ENCODE results near the gene SGMS1. TPM values are rescaled to one million over a fixed set of nuclear protein-coding genes. Genes with fewer than 3 reads are reported as not detected.

SGMS1 gene
- total and polyA plus RNA-seq, 4 experiments from 2014 or later = 10.0 to 33.0 (median 20.3) TPM

DNA sequence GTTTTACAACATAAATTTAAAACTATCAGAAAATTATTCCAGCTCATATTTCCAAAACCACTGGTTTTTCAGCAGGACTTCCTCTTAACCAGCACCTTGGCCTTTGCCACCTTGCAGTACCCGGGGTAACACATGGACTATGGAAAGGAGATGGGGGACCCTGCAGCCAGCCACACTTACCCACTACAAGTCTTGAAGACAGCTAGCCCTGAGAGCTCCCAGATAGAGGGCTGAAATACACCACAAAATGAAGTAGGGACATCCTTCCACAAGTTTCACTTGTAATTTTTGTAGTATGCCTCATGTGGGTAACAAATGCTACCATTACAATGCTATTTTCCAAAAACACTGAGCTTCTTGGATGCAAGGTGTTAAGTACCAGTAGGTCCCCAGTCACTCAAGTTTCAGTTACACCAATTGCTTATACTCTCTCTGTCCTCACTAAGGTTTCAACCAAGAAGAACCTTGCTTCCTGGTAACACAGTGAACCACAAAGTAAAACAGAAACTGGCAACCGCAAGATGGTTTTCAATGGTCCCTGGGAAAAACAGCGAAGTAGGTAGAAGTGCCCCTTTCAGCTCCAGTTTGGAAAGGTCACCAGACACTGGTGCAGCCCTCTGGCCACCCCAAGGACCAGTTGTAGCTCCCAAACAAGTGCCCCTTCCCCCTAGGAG, 110.9 kb downstream of the SGMS1 start:
- peak; percentile 30 to 60 (median 50) for DNase-seq
- Histone ChIP-seq H3K27me3 (ENCODE audit: insufficient read depth, low read length) (no peaks in the 10 kb centered on the region), H3K4me1 (ENCODE audit: insufficient read depth, low read length) (peaks cover 58% of the 10 kb centered on the region), H3K36me3 (ENCODE audit: insufficient read depth, low read length) (no peaks in the 10 kb centered on the region), H3K9me3 (ENCODE audit: control insufficient read depth in 1 of 2, low read length in 2 of 2) (no peaks in the 10 kb centered on the region), H3K4me3 (ENCODE audit: low read length in 2 of 2) (peak overlapping the region in 1 of 2 donors; percentile 36), H3K27ac (ENCODE audit: low read depth, low read length) (no peak overlapping the region)
- intact Hi-C loops (cut with micrococcal nuclease) = no loop called here
- Mint-ChIP-seq H3K4me1 (peaks cover 60 to 89% (median 76%) of the 10 kb centered on the region in 4 donors), H3K4me3 (peak overlapping the region; percentile 5 to 82 (median 76)), H3K36me3 (peaks cover 8 to 9% of the 10 kb centered on the region in 2 donors), H3K27me3 (no peaks in the 10 kb centered on the region), H3K9me3 (no peaks in the 10 kb centered on the region), H3K27ac (peak overlapping the region; percentile 54 to 93 (median 84))
- ChIA-PET CTCF (ENCODE audit: partially characterized antibody) (interaction anchor here (0.6 to 1.6 kb wide), 5 partner anchors 8 to 31 kb away, joined by 3 to 6 read pairs (median 3); no protein-coding TSS in a partner anchor), POLR2A (ENCODE audit: partially characterized antibody) (interaction anchor here (1.5 to 2.3 kb wide), 3 partner anchors 9 to 112 kb away, joined by 5 to 11 read pairs (median 8); no protein-coding TSS in a partner anchor)

DNA sequence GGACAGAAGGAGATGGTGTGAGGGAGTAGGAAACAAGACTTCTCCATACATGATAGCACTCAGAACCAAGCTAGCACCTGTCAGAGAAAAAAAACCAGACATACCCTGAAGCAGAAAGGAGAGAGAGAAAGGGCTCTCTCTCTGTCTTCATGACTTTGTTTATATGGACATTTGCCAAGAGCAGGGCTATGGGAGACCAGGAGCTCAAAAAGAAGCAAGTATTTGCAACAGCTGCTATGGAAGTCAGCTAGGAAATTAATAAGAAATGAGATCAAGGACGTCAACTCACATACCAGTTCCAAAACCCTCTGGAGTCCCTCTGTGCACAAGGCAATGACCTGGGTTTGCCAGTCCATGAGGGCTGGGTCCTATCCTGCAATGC, 111.6 kb downstream of the SGMS1 start:
- H3K9me3 ChIP-seq (ENCODE audit: control insufficient read depth in 1 of 2, low read length in 2 of 2) = no peaks in the 10 kb centered on the region
- no peaks in the 10 kb centered on the region for H3K27me3 ChIP-seq (ENCODE audit: insufficient read depth, low read length)
- ChIA-PET CTCF (ENCODE audit: partially characterized antibody) (interaction anchor here (0.6 to 1.6 kb wide), 4 partner anchors 9 to 32 kb away, joined by 3 to 6 read pairs (median 4); no protein-coding TSS in a partner anchor), POLR2A (ENCODE audit: partially characterized antibody) (interaction anchor here (0.6 to 2.3 kb wide), 4 partner anchors 9 to 110 kb away, joined by 3 to 11 read pairs (median 4); no protein-coding TSS in a partner anchor)
- no peak overlapping the region for H3K4me3 ChIP-seq (ENCODE audit: low read length in 2 of 2)
- H3K36me3 ChIP-seq (ENCODE audit: insufficient read depth, low read length) = no peaks in the 10 kb centered on the region
- peaks cover 61 to 90% (median 75%) of the 10 kb centered on the region in 4 donors for H3K4me1 Mint-ChIP-seq
- H3K27me3 Mint-ChIP-seq = no peaks in the 10 kb centered on the region
- intact Hi-C loops (cut with micrococcal nuclease) = no loop called here
- DNase-seq = no peak
- peaks cover 62% of the 10 kb centered on the region for H3K4me1 ChIP-seq (ENCODE audit: insufficient read depth, low read length)
- no peak overlapping the region for H3K27ac ChIP-seq (ENCODE audit: low read depth, low read length)
- H3K36me3 Mint-ChIP-seq = peaks cover 2 to 6% of the 10 kb centered on the region in 2 donors
- peak overlapping the region in 7 of 8 donors; percentile 5 to 82 (median 32) for H3K4me3 Mint-ChIP-seq
- H3K9me3 Mint-ChIP-seq = no peaks in the 10 kb centered on the region
- peak overlapping the region; percentile 1 to 84 (median 54) for H3K27ac Mint-ChIP-seq

DNA sequence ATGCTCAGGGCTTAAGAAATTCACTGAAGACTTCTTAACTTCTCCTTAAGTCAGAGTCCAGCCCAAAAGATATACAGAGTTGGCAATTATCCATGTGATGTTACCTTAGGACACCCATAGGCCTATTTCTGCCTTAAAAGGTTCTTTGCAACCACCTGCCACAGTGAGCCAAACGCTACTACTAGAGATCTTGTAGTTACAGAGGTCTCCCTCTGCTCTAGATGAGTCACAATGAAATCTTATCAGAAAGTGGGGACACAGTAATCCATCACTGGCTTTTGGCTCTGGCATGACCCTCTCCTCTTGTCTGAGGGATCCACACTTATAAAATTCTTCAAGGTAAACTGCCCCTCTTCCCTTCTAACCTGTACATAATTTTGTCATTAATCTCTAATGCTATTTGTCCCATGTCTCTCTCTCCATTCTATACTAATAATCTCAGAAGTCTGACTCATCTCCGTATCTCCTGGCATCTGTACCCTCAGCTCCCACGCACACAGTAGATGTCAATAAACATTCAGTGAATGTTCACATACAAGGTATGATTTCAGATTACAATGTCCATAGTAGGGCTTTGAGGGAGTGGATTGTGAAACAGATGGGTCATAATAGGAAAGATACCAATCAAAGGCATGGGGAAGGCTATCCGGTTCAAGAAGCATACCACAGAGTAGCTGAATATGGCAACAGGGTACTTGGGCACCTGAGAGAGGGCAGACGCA, 112.1 kb downstream of the SGMS1 start:
- ChIA-PET POLR2A (ENCODE audit: partially characterized antibody) (interaction anchor here (0.6 to 2.3 kb wide), 5 partner anchors 10 to 110 kb away, joined by 3 to 11 read pairs (median 4); no protein-coding TSS in a partner anchor), CTCF (ENCODE audit: partially characterized antibody) (interaction anchor here (1.3 to 1.6 kb wide), 2 partner anchors 9 to 32 kb away, joined by 4 to 6 read pairs; no protein-coding TSS in a partner anchor)
- Mint-ChIP-seq H3K27ac (peak overlapping the region; percentile 1 to 84 (median 47)), H3K4me1 (peaks cover 61 to 86% (median 73%) of the 10 kb centered on the region in 4 donors), H3K36me3 (peaks cover 0 to under 1% of the 10 kb centered on the region in 2 donors), H3K4me3 (peak overlapping the region in 7 of 8 donors; percentile 4 to 82 (median 32)), H3K9me3 (no peaks in the 10 kb centered on the region), H3K27me3 (no peaks in the 10 kb centered on the region)
- no peak overlapping the region for H3K4me3 ChIP-seq (ENCODE audit: low read length in 2 of 2)
- H3K4me1 ChIP-seq (ENCODE audit: insufficient read depth, low read length) = peaks cover 64% of the 10 kb centered on the region
- no peaks in the 10 kb centered on the region for H3K9me3 ChIP-seq (ENCODE audit: control insufficient read depth in 1 of 2, low read length in 2 of 2)
- peak in 1 of 5 donors; percentile 46 for DNase-seq
- H3K36me3 ChIP-seq (ENCODE audit: insufficient read depth, low read length) = no peaks in the 10 kb centered on the region
- H3K27ac ChIP-seq (ENCODE audit: low read depth, low read length) = no peak overlapping the region
- H3K27me3 ChIP-seq (ENCODE audit: insufficient read depth, low read length) = no peaks in the 10 kb centered on the region
- intact Hi-C loops (cut with micrococcal nuclease) = no loop called here

DNA sequence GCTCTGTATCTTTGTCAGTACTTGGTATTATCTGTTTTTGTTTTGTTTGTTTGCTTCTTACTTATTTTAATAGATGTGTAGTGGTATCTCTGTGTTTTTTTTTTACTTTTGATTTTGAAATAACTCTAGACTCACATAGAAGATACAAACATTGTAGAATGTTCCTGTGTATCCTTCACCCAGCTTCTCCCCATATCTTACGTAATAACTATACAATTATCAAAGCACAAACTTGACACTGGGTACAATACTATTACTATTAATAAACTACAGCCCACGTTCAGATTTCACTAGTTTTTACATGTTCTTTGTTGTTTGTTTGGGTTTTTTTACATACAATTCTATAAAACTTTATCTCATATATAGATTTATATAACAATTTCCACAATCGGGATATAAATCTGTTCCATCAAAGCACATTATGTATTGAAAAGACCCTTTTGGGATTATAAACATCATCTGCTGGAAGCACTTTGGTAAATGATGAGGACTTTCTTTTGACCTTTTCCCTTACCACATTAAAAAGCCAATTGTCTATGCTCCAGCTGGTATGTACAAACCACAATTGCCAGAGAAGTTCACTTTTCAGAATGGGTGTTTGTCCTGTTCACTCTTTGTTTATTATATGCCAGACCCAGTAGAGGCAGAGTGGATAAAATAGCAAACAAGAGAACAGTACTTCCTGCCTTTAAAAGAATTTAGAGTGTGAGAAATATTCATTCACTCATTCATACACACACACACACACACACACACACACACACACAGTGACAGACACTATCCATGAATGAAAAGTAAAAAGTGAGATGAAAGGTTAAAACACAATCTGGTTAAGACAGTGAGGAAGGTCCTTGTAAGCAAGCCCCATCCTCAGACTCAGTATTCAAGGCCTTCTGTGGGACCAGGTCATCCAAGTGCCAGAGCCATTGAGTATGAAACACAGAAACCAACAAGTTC, 113.0 kb downstream of the SGMS1 start:
- intact Hi-C loops (cut with micrococcal nuclease) = no loop called here
- Histone ChIP-seq H3K9me3 (ENCODE audit: control insufficient read depth in 1 of 2, low read length in 2 of 2) (no peaks in the 10 kb centered on the region), H3K27me3 (ENCODE audit: insufficient read depth, low read length) (no peaks in the 10 kb centered on the region), H3K4me1 (ENCODE audit: insufficient read depth, low read length) (peaks cover 65% of the 10 kb centered on the region), H3K4me3 (ENCODE audit: low read length in 2 of 2) (no peak overlapping the region), H3K27ac (ENCODE audit: low read depth, low read length) (no peak overlapping the region), H3K36me3 (ENCODE audit: insufficient read depth, low read length) (no peaks in the 10 kb centered on the region)
- no peak for DNase-seq
- Mint-ChIP-seq H3K27ac (peak overlapping the region in 6 of 7 donors; percentile 19 to 83 (median 43)), H3K4me3 (peak overlapping the region in 2 of 8 donors; percentile 35 to 59), H3K27me3 (no peaks in the 10 kb centered on the region), H3K36me3 (no peaks in the 10 kb centered on the region), H3K9me3 (no peaks in the 10 kb centered on the region), H3K4me1 (peaks cover 60 to 89% (median 76%) of the 10 kb centered on the region in 4 donors)
- ChIA-PET POLR2A (ENCODE audit: partially characterized antibody) (no interaction called here), CTCF (ENCODE audit: partially characterized antibody) (no interaction called here)

DNA sequence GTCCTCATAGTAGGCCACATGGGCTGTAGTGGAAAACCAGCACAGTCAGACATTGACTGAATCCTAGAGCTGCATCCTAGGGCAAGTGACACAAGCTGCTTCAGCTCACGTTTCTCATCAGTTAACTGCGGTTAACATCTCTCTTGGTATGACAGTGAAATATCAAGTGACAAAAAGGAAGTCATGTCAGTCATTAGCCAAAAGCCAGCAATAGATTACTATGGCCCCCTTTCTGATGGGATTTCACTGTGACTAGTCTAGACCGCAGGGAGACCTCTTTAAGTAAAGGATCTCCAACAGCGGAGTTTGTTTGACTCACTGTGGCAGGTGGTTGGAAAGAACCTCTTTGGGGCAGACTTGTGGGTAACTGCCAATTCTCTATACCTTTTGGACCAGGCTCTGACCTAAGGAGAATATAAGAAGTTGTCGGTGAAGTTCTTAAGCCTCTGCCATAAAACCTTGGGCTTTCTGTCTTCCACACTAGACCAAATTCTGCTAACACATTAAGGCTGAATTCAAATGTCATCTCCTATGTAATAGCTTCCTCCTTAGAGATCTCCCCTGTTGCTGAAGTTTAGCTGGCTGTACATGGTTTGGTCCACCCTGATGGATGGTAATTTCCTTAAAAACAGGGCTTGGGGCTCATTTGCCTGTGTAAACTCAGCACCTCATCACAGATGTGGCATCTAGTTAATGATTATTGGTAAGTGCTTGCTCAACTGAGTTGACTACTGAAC, 115.3 kb downstream of the SGMS1 start:
- Histone ChIP-seq H3K9me3 (ENCODE audit: control insufficient read depth in 1 of 2, low read length in 2 of 2) (no peaks in the 10 kb centered on the region), H3K36me3 (ENCODE audit: insufficient read depth, low read length) (no peaks in the 10 kb centered on the region), H3K4me1 (ENCODE audit: insufficient read depth, low read length) (peaks cover 63% of the 10 kb centered on the region), H3K27me3 (ENCODE audit: insufficient read depth, low read length) (no peaks in the 10 kb centered on the region), H3K27ac (ENCODE audit: low read depth, low read length) (no peak overlapping the region), H3K4me3 (ENCODE audit: low read length in 2 of 2) (no peak overlapping the region)
- POLR2A ChIA-PET (ENCODE audit: partially characterized antibody) = no interaction called here
- Mint-ChIP-seq H3K4me1 (peaks cover 55 to 75% (median 67%) of the 10 kb centered on the region in 4 donors), H3K4me3 (peak overlapping the region in 2 of 8 donors; percentile 0 to 6), H3K27me3 (no peaks in the 10 kb centered on the region), H3K36me3 (peaks cover under 1 to 4% of the 10 kb centered on the region in 2 donors), H3K9me3 (no peaks in the 10 kb centered on the region), H3K27ac (peak overlapping the region in 2 of 7 donors; percentile 10 to 11)
- peak in 2 of 5 donors; percentile 10 to 62 for DNase-seq
- CTCF ChIA-PET (ENCODE audit: partially characterized antibody) = no interaction called here
- intact Hi-C loops (cut with micrococcal nuclease) = no loop called here

DNA sequence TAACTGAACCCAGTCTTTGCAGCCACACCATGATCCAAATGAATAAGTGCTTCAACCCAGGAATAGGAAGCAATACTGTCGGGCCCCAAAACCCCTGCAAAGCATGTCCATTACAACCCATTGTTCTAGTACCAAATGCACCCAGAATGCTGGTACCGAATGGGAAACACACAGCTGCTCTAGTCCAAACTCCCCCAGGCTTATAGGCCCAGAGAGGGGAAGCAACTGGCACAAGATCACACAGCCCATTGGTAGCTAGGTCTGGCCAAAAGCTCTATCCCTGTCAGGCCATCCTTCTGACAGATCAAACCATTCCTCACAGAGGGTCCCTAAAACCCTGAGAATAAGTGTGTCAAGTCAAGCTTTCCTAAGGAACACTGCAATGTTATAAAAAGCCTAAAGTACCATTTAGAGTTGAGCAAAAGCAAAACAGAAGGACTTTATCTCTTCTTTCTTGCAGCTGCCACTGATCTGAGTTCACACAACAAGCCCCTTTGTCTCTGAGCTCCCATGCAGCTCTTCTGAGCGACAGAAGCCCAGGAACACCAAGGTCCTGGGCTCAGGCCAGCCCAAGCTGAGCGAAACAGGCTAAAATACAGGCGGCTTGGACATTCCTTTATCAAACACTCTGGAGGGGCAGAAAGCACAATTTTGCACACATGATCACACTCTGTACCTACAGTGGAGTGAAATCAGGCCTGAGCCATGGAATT, 116.7 kb downstream of the SGMS1 start:
- ChIA-PET POLR2A (ENCODE audit: partially characterized antibody) (no interaction called here), CTCF (ENCODE audit: partially characterized antibody) (interaction anchor here (1.2 kb wide), 1 partner anchor 146 kb away, joined by 3 read pairs; no protein-coding TSS in a partner anchor)
- no peak overlapping the region for H3K27ac ChIP-seq (ENCODE audit: low read depth, low read length)
- no peaks in the 10 kb centered on the region for H3K9me3 ChIP-seq (ENCODE audit: control insufficient read depth in 1 of 2, low read length in 2 of 2)
- no peak for DNase-seq
- Mint-ChIP-seq H3K4me1 (peaks cover 54 to 75% (median 67%) of the 10 kb centered on the region in 4 donors), H3K36me3 (peaks cover 3 to 6% of the 10 kb centered on the region in 2 donors), H3K4me3 (no peak overlapping the region), H3K27me3 (no peaks in the 10 kb centered on the region), H3K9me3 (no peaks in the 10 kb centered on the region), H3K27ac (peak overlapping the region in 1 of 7 donors; percentile 5)
- no peak overlapping the region for H3K4me3 ChIP-seq (ENCODE audit: low read length in 2 of 2)
- no peaks in the 10 kb centered on the region for H3K27me3 ChIP-seq (ENCODE audit: insufficient read depth, low read length)
- H3K4me1 ChIP-seq (ENCODE audit: insufficient read depth, low read length) = peaks cover 60% of the 10 kb centered on the region
- no peaks in the 10 kb centered on the region for H3K36me3 ChIP-seq (ENCODE audit: insufficient read depth, low read length)
- intact Hi-C loops (cut with micrococcal nuclease) = no loop called here

Data from CD4-positive, alpha-beta memory T cell (primary cell).